GM18519 (cell line): Measurements from ENCODE around the gene ANKRD34C.
"Not testable (repeated sequence)": the region's sequence is repeated elsewhere in the genome, so short reads cannot be mapped to it uniquely, and the experiment has no call there.

ENCODE experiments used
- ATAC-seq: cut with Tn5 transposase; IDR thresholded peaks from one replicate; pipeline ENCODE4 v1.9.1; 2021; ENCODE audit warnings: mild to moderate bottlenecking, moderate library complexity; ENCODE audit not compliant: unreplicated experiment, low FRiP score

The ANKRD34C gene

GRCh38 chr15:79310985-79311900 lies 28.7 kb downstream of the ANKRD34C start, which contains the start of gene TMED3:
Gene TMED3, plus strand, starts transcription at chr15:79311112. Its CDS starts 138 bp downstream, at chr15:79311250.
- ATAC-seq: peak; percentile 93

- no peak for ATAC-seq
Observed at GRCh38 chr15:79311901-79312553, 29.5 kb downstream of the ANKRD34C start.

- no peak for ATAC-seq
Observed at GRCh38 chr15:79314186-79314585, 31.7 kb downstream of the ANKRD34C start.

GRCh38 chr15:79314811-79315210 lies 32.3 kb downstream of the ANKRD34C start:
- ATAC-seq: no peak

GRCh38 chr15:79315623-79316328 lies 33.3 kb downstream of the ANKRD34C start:
- ATAC-seq: no peak

GRCh38 chr15:79316864-79317263 lies 34.3 kb downstream of the ANKRD34C start:
- ATAC-seq: no peak

GRCh38 chr15:79319973-79320372 lies 37.5 kb downstream of the ANKRD34C start:
- ATAC-seq: not testable (repeated sequence)

GRCh38 chr15:79321876-79322275 lies 39.4 kb downstream of the ANKRD34C start:
- no peak for ATAC-seq

GRCh38 chr15:79322306-79322705 lies 39.8 kb downstream of the ANKRD34C start:
- ATAC-seq: no peak

GRCh38 chr15:79322945-79323344 lies 40.4 kb downstream of the ANKRD34C start:
- ATAC-seq: no peak

GRCh38 chr15:79329171-79329611 lies 46.7 kb downstream of the ANKRD34C start:
- no peak for ATAC-seq
